ENCODE data around the gene CRHR1.

The CRHR1 gene

DNA sequence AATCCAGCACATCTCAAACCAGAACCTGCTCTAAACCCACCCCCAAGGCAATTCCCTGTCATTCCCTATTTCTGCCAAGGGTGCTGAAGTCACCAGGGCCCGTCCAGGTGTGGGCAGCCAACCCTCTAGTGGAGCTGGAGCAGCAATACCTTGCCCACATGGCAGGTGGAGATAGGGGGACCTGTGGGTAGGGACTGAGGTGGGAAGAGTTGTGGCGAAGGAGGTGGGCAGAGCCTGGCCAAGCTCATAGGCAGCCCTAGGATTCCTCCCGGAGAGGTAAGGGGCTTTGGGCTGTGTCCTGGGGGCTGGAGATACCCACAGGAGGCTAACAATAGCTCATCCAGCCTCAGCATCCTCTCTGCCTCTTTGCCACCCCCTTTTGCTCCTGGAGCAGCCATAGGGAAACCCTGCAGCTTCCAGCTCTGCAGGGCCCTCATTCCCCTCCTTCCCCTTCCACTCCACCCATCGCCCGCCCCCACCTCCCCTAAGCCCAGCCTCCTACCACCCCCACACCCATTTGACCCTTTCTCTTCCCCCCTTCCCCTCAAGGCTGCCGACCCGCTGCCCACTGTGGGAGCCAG lies 30.4 kb upstream of the CRHR1 start:
- TF ChIP-seq CTCF (conservative IDR thresholded peaks at IDR 0.05), result no peak
- TF ChIP-seq ZFX (IDR thresholded peaks at IDR 0.05), result no peak
- no peak overlapping the region for H3K27ac ChIP-seq

DNA sequence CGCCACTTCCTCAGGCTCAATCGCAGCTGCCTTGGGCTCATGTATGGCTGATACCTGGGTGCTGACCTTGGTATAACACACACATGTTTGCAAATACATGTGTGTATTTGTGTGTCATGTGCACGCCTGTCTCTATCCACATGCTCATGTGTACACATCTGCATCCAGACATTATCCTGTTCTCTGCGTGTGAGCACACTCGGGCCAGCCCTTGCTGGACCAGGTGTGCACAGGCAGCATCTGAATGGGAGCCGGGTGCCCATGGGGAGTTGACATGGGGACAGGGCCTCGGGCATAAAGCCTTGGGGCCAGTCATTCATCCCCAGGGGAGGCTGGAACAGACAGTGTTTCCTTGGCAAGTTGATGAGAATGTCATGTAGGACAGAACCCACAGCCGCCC lies 29.1 kb upstream of the CRHR1 start:
- TF ChIP-seq CTCF (conservative IDR thresholded peaks at IDR 0.05) (no peak), ZFX (IDR thresholded peaks at IDR 0.05) (no peak)
- H3K27ac ChIP-seq, result no peak overlapping the region

DNA sequence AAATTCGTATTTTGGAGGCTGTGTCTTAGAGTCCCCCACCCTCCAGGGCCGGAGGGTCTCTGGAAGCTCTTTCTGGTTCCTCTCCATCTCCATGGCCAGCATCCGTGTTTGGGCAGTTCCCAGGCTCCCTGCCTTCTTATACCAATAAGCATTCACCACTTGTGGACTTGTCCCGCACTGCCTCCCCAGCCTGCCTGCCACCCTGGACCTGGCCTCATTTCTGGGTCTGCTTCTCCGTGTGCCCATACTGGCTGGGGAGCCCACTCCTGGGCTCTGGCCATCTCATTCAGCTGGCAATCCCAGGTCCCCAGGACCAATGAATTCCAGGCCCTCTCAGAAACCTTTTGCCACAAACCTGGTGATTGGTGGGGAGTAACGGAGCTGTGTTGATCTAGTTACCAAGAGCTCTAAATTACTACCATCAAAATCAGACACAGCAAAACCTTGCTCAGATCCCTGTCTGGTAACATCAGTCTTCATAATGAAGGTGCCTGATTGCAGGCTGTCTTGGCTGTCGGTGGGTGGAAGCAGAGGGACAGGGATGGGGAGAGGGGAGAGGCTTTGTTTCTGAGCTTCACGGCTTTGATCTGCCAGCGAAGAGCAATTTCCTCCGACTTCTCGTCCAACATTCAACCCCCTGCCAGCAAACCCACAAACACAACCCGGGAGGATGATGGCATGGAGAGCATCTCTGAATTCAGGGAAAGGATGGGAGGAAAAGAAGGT lies 27.7 kb upstream of the CRHR1 start:
- no peak for TF ChIP-seq CTCF (conservative IDR thresholded peaks at IDR 0.05)
- no peak for TF ChIP-seq ZFX (IDR thresholded peaks at IDR 0.05)
- no peak overlapping the region for H3K27ac ChIP-seq

GRCh38 chr17:45757431-45758218 lies 26.5 kb upstream of the CRHR1 start:
- TF ChIP-seq CTCF (conservative IDR thresholded peaks at IDR 0.05) (no peak), ZFX (IDR thresholded peaks at IDR 0.05) (no peak)
- no peak overlapping the region for H3K27ac ChIP-seq

DNA sequence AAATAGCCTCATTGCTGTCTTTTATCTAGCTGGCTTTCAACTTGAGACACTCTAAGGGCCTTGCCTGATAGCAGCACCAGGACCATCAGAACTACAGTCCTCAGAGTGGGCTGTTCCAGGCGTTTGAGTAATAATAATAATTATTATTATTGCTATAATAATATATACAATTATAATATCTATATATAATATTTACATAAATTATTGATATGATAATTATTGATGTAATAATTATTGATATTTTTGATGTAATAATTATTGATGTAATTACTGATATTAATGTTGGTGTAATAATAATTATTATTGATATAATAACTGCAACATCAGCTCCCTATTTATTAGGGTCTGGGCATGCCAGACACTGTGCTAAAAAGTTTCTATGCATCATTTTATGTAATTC lies 25.6 kb upstream of the CRHR1 start:
- TF ChIP-seq CTCF (conservative IDR thresholded peaks at IDR 0.05), result no peak
- no peak for TF ChIP-seq ZFX (IDR thresholded peaks at IDR 0.05)
- no peak overlapping the region for H3K27ac ChIP-seq

- TF ChIP-seq CTCF (conservative IDR thresholded peaks at IDR 0.05), result no peak
- no peak for TF ChIP-seq ZFX (IDR thresholded peaks at IDR 0.05)
- no peak overlapping the region for H3K27ac ChIP-seq
Measured at GRCh38 chr17:45759761-45760160, 24.4 kb upstream of the CRHR1 start.

GRCh38 chr17:45761957-45762565 lies 22.1 kb upstream of the CRHR1 start:
- TF ChIP-seq ZFX (IDR thresholded peaks at IDR 0.05), result no peak
- no peak for TF ChIP-seq CTCF (conservative IDR thresholded peaks at IDR 0.05)
- H3K27ac ChIP-seq, result no peak overlapping the region

Data from C4-2B (cell line).